GM12878 (cell line): ENCODE measurements around the gene PI16. TPM values are rescaled to one million over a fixed set of nuclear protein-coding genes. Genes with fewer than 3 reads are reported as not detected.

Experiments used
- MTA3 ChIP-seq: IDR thresholded peaks from 2 replicates; pipeline ENCODE4 v1.6.1; 2012; ENCODE audit warnings: low read length, inconsistent platforms, borderline replicate concordance
- NFXL1 ChIP-seq: fragments of 450-650 bp; IDR thresholded peaks from 2 replicates; pipeline ENCODE4 v1.6.1; 2017; ENCODE audit warnings: antibody characterized with exemption, mild to moderate bottlenecking, borderline replicate concordance
- PAX5 ChIP-seq: IDR thresholded peaks from 2 replicates; pipeline ENCODE4 v1.6.1; 2011; ENCODE audit warnings: low read depth, low read length, borderline replicate concordance
- SUPT20H ChIP-seq: IDR thresholded peaks from 2 replicates; pipeline ENCODE4 v1.6.1; 2011; ENCODE audit warnings: low read depth, mild to moderate bottlenecking, low read length, moderate library complexity, borderline replicate concordance; ENCODE audit not compliant: control insufficient read depth
- TCF3 ChIP-seq: IDR thresholded peaks from 2 replicates; pipeline ENCODE4 v1.6.1; 2012; ENCODE audit warnings: low read depth, mild to moderate bottlenecking, low read length, borderline replicate concordance; ENCODE audit not compliant: insufficient read depth
- polyA plus RNA-seq, 11 experiments: library from polyadenylated mRNA; depleted of rRNA in 4 of 11; unstranded in 6 of 11; stranded (reverse) in 5 of 11; fragments of >200 nt; fragmentation: Nextera tagmentation in 4 of 11; fragmentation: Illumina TruSeq in 1 of 11; extraction: Ambion mirVana in 4 of 11; extraction: Trizol in 1 of 11; gene quantifications; 1 replicate in 1 of 11; 2 replicates in 10 of 11; pipeline versions ENCODE4 v1.2.1 to v1.2.3, GENCODE V29; 2011 to 2016; ENCODE audit warnings: inconsistent platforms in 2 of 11, missing spikeins in 2 of 11, low read depth in 1 of 11
- total RNA-seq, 4 experiments: library from RNA; depleted of rRNA in 3 of 4; stranded (reverse); fragments of >200 nt in 3 of 4; fragmentation: Illumina TruSeq in 1 of 4; extraction: Trizol in 1 of 4; gene quantifications; 2 replicates each; pipeline versions ENCODE4 v1.2.1 to v1.2.3, GENCODE V29; 2013 to 2021
- TF ChIP-seq, protein P1 (sequence below): fragments of 450-650 bp; IDR thresholded peaks from 2 replicates; pipeline ENCODE4 v1.6.1; 2017; ENCODE audit warnings: low read depth, mild to moderate bottlenecking, moderate library complexity
- TF ChIP-seq, protein P2 (sequence below): fragments of 450-650 bp; IDR thresholded peaks from 2 replicates; pipeline ENCODE4 v1.6.1; 2018; ENCODE audit warnings: mild to moderate bottlenecking, low read depth, moderate library complexity; ENCODE audit not compliant: partially characterized antibody

PI16 gene
- total and polyA plus RNA-seq, 10 of the 15 experiments (the other 5 are each of a cell fraction or from before 2014, with no cell fraction given), result 0.08 to 0.12 TPM; not detected in 8

DNA sequence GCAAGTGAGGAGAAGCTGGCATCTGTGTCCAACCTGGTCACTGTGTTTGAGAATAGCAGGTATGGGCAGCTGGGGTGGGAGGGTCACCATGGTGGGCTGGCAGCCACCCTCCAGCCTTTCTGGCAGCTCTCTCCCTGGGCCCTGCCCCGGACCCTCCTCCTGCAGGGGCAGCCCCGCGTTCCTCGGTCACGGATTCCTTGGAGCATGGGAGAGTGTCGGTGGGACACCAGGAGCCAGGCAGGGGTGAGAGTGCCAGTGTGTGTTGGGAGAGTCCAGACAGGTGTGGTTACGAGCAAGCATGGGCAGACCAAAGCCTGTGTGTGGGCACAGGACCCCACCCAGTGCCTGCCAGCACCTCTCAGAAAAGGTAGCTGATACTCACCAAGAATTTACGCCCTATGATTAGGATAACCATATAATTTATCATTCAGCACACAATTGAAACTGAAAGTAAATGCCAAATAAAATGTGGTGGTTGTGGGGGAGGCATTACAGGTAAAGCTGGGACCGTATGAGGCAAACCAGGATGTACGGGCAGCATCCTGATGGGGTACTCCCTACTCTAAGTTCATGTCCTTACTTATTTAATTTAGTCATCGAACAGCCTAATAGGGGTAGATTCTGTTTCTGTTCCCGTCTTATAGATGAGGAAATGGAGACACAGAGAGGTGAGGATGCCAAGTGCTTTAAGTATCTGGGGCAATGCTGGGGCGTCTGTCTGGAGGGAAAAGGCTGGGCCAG is 51.5 kb downstream of the PI16 start (continued):
- TF ChIP-seq, protein P1, sequence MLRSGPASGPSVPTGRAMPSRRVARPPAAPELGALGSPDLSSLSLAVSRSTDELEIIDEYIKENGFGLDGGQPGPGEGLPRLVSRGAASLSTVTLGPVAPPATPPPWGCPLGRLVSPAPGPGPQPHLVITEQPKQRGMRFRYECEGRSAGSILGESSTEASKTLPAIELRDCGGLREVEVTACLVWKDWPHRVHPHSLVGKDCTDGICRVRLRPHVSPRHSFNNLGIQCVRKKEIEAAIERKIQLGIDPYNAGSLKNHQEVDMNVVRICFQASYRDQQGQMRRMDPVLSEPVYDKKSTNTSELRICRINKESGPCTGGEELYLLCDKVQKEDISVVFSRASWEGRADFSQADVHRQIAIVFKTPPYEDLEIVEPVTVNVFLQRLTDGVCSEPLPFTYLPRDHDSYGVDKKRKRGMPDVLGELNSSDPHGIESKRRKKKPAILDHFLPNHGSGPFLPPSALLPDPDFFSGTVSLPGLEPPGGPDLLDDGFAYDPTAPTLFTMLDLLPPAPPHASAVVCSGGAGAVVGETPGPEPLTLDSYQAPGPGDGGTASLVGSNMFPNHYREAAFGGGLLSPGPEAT, result no peak
- TF ChIP-seq, protein P2, sequence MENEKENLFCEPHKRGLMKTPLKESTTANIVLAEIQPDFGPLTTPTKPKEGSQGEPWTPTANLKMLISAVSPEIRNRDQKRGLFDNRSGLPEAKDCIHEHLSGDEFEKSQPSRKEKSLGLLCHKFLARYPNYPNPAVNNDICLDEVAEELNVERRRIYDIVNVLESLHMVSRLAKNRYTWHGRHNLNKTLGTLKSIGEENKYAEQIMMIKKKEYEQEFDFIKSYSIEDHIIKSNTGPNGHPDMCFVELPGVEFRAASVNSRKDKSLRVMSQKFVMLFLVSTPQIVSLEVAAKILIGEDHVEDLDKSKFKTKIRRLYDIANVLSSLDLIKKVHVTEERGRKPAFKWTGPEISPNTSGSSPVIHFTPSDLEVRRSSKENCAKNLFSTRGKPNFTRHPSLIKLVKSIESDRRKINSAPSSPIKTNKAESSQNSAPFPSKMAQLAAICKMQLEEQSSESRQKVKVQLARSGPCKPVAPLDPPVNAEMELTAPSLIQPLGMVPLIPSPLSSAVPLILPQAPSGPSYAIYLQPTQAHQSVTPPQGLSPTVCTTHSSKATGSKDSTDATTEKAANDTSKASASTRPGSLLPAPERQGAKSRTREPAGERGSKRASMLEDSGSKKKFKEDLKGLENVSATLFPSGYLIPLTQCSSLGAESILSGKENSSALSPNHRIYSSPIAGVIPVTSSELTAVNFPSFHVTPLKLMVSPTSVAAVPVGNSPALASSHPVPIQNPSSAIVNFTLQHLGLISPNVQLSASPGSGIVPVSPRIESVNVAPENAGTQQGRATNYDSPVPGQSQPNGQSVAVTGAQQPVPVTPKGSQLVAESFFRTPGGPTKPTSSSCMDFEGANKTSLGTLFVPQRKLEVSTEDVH, result no peak
- TF ChIP-seq MTA3 (no peak), NFXL1 (no peak), PAX5 (no peak), SUPT20H (no peak), TCF3 (no peak)
